Stimulated activated CD8-positive, alpha-beta memory T cell treated with anti-CD3 and anti-CD28 coated beads, Interleukin-7, amount 100 ng/mL, for 24 hours (primary cell): ENCODE results near the gene CTDP1.
"Not testable (repeated sequence)": the region's sequence is repeated elsewhere in the genome, so short reads cannot be mapped to it uniquely, and the experiment has no call there.

Experiments
- DNase-seq: peaks from one replicate; pipeline ENCODE4 v3.0.0-alpha.2; 2020; ENCODE audit warnings: low read depth

The CTDP1 gene

DNA sequence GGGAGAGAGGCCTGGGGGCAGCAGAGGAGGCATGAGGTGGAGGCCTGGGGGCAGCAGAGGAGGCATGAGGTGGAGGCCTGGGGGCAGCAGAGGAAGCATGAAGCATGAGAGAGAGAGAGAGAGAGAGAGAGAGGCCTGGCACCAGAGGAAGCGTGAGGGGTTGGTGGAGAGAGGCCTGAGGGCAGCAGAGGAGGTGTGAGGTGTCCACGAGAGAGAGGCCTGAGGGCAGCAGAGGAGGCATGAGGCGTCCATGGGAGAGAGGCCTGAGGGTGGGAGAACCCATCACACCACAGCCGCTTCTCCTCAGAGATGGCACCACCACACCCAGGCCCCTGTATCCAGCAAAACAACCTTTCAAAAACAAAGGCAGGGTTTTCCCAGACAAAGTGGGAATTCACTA is 62.5 kb downstream of the CTDP1 start:
- DNase-seq: no peak

DNA sequence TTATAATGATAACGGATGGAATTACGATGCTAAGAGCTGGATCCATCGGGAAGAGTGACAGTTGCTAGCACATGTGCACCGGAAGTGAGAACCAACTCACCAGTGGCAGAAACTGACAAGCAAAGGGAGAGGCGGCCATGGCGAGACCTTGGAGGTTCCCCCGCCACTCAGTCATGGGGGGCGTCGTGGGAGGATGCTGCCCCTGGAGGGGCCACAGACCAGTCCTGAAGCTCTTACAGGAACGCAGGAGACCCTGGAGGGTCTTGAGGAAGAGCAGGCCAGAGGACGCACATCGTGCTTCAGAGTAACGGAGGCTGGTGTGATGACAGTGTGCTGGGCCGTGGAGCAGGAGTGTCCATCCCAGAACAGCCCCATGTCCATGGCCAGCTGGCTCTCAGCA is 65.0 kb downstream of the CTDP1 start:
- no peak for DNase-seq

- DNase-seq: no peak
Measured at GRCh38 chr18:79746730-79747129, 67.1 kb downstream of the CTDP1 start.

DNA sequence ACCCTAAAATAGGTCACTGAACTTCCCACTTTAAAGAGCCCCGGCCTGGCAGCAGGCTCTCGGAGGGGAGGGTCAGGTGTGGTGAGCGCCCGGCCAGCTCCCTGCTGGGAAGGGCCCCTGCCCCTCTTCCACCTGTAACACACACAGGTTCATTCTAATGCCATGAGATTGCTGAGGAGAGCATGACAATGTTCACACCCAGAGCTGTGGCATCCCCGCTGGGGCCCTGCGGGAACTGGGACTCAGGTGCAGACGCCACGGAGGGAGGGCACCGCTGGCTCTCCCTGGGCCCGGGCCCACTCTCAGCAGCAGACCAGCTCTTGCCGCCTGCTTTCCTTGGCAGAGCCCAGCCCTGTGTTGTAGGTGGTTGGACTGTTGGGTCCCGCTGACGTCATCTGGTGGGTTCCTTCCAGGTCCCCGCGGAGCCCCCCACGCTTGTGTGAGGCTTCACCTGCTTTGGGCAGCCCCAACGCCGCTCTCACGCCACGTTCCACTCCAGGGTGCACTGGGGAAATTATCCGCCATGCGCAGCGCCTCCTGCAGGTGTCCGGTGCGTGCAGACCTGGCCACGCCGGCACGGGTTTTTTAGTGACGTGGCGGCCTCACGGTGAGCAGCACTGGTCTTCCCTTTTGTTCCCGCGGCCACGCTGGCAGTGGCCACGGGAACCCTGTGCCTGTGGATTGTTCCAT is 67.7 kb downstream of the CTDP1 start:
- DNase-seq: no peak

DNA sequence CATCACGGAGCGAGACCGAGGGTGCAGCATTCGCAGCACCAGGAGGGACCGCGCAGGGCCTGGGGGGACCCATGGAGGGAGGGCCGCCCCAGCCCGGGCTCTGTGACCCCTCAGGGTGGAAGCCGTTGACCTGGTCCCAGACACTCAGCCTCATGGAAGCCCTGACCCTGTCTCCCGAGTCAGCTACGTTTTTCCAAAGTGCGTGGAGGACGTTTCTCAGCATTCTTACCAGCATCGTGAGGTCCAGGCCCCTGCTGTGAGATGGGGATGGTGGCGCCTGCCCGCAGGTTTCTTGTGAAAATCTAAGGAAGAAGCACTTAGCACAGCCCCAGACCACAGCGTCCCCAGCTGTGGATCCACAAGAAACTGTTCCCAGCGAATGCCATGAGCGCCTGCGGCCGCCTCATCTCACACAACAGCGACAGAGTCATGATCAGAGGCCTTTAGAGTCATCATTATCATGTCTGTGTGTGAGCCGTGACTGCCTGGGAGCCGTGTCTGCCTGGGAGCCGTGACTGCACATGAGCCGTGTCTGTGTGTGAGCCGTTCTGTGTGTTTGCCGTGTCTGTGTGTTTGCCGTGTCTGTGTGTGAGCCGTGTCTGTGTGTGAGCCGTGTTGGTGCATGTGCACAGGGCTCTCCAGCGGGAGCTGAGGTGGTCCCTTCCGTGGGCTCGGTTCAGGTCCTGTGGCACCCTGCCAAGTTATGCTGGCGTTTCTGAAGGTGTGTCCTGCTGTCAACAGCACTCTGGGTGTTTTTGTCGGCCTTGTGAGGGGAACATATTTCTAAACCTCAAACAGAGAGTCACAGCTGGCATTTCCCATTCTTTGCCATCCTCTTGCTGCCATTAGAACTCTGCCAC is 68.9 kb downstream of the CTDP1 start:
- DNase-seq: no peak

DNA sequence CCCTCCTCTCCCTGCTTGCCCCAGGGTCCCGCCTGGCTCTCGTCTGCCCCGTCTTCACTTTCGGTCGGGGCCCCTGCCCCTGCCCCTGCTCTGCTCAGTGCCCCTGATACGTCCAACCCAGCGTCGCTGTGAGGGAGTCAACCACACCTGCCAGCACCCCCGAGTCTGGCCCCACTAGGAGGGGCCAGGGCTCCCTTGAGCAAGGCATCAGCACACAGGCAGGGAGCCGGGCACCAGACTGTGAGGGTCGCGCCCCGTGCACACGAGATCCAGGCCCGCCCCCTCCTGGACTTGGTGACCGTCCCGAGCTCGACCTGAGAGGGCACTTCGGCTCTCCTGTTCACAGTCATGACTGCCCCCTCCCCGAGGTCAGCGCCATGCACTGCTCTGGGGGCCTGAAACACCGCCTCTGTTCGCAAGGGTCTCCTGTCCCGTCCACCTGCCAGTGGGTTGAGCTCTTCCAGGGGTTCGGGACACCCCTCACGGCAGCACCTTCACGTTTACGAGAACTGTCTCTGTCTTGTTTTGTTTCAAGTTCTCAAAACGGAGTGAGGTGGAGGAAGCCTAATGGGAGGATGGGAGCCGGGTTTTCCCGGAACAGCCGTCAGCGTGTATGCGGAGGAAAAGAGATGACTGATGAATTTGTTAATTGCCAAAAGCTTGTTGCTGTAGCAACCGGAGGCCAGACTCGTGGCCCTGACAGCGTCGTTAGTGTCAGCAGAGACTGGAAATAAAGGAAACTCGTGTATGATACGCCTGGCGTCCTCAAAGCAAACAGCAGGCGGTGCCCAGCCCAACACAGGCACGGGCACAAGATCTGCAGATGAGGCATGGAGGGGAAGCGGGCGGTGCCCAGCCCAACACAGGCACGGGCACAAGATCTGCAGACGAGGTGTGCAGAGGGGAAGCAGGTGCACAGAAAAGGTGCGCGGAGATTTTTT is 69.9 kb downstream of the CTDP1 start:
- no peak for DNase-seq

GRCh38 chr18:79750980-79751571 is 71.5 kb downstream of the CTDP1 start:
- no peak for DNase-seq

DNA sequence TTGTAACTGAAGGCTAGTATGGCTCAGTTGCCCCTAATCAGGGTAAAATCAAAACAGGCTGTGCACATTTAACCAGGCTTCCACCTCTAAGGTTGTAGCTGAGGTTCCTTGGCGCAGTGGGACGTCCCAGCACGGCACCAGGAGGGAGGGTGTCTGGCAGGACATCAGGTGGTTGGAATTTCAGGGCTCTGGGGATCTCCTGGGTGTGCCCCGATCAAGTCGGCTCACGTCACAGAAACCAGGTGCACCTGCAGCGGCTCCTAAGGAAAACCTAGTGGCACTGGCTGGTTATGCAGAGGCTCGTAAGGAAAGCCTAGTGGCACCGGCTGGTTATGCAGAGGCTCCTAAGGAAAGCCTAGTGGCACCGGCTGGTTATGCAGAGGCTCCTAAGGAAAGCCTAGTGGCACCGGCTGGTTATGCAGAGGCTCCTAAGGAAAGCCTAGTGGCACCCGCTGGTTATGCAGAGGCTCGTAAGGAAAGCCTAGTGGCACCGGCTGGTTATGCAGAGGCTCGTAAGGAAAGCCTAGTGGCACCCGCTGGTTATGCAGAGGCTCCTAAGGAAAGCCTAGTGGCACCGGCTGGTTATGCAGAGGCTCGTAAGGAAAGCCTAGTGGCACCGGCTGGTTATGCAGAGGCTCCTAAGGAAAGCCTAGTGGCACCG is 72.4 kb downstream of the CTDP1 start:
- not testable (repeated sequence) for DNase-seq

DNA sequence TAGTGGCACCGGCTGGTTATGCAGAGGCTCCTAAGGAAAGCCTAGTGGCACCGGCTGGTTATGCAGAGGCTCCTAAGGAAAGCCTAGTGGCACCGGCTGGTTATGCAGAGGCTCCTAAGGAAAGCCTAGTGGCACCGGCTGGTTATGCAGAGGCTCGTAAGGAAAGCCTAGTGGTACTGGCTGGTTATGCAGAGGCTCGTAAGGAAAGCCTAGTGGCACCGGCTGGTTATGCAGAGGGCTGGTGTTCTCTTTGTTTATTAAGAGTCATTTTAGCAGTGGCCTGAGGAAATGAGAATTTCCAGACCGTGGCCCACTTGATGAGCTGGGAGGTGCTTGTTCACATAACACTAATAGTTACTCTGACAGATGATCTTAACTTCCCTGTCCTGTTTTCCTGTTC is 73.3 kb downstream of the CTDP1 start:
- not testable (repeated sequence) for DNase-seq

DNA sequence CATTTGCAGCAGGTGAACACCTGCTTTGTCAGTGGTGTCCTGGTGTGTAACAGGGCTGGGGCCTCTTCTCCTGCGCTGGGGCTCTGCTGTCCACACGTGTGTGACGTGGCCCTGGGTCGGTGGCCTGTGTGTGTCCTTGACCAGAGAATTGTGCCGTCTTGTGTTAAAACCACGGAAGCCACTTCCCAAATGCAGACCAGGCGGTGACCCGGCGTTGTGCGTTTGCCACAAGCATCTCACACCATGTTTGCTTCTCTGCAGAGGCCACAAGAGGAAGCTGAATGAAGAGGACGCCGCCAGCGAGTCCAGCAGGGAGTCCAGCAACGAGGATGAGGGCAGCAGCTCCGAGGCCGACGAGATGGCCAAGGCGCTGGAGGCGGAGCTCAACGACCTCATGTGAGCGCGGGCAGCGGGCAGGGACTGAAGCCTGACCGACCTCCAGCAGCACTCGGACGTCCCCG is 73.8 kb downstream of the CTDP1 start:
- DNase-seq: no peak

DNA sequence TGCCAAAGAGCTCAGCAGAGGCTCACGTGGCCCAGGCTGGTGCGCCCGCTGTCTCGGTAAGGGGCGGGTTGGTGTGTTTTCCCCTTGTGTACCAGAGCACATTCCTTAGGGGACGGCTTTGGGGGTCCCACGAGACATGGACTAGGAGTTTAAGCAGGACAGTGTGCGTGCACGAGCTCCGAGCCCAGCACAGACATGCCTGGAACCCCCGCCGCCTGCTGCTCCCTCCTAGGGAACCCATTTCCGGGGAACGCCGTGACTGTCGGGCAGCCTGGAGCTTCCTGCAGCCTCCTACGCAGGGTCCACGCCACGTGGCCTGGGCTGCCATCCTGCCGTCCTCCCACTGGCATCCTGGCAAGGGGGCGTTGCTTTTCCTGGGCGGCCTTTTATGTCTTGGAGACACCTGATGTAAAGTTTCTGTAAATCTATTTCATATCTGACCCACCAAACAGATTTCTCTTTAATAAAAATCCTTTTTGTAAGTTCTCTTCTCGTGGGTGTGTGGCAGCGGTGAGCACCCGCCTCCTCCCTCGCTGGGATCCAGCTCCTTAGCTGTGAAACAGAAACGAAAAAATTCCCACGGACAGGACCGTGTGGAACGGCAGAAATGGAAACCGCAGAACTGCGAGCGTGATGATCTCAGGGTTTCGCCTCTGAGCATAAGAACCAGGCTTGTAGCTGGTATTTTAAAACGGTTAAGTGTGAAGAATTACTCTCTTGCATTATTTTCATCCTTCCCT is 74.6 kb downstream of the CTDP1 start:
- no peak for DNase-seq

GRCh38 chr18:79754831-79755351 is 75.3 kb downstream of the CTDP1 start:
- no peak for DNase-seq

DNA sequence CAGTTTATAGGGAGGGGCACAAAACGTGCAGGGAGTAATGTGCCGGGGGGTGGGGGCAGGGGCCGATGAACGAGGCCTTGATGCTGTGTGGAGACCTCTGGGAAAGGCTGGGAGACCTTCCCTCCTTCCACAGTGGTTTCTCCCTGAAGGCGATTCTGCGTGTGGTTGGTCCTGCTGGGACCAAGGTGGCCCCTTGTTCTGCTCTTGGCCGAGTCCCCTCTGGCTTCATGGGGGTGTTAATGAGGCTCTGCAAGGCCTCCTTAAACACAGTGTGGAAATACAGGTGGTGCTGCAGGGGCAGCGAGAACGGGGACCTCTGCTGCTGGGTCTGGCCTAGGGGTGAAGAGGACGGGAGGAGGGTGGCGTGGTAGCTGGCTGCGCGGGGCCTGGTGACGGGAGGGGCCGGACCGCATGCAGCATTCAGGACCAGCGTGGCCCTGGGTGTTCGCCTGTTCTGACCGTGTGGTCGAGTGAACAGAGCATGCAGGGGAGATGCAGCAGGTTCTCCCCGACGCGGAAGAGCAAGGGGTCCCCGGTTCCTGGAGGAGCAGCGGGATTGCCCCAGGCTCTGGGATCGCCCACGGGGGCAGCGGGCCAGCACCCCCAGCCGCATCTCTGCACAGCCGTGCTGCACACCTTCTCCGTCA is 76.0 kb downstream of the CTDP1 start:
- DNase-seq: no peak

GRCh38 chr18:79756143-79756500 is 76.5 kb downstream of the CTDP1 start:
- no peak for DNase-seq

DNA sequence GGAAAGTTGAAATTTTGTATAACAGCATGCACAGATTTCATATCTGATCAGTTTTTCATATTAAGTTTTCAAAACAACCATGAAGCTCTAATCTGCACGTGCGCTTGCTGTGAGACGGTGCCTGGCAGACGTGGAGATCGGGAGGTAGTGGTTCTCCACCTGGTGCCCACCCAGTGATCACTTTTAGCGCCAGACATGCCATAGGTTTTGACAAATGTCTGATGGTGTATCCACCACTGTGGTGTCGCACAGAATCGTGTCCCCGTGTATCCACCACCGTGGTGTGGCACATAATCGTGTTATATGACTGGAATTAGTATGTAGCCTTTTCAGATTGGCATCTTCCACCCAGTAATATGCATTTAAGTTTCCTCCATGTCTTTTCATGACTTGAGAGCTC is 77.2 kb downstream of the CTDP1 start:
- DNase-seq: no peak

DNA sequence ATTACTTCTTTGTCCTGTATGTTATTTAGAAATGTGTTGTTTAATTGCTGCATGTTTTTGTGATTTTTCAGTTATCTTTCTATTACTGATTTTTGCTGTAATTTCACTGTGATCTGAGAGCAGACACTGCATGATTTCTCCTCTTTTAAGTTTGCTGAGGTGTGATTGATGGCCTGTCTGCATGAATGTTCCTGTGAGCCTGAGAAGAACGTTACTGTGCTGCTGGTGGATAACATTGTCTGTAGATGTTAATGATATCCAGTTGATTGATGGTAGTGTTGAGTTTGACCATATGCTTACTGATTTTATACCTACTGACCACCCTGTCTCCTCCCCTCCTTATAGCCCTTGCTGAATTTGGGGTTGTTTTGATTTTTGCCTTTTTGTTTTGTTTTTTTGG is 80.7 kb downstream of the CTDP1 start:
- DNase-seq: no peak

DNA sequence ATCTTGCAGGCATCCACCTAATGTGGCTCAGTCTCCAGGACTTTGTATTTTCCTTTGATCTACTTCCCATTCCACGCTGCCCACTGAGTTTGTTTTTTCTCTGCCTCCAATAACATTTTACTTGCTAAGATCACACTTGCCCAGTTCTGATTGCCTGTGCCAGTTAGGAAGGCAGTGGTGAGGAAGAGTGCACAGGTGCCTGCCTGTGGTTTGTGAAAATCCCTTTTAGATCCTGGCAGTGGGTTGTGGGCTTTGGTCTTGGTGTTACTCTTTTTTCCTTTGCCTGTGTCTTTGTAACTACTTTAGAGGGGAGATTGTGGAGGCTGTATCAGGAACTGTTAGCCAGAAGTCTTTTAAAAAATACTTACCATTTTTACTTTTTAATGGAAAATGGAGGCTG is 81.3 kb downstream of the CTDP1 start:
- DNase-seq: no peak

GRCh38 chr18:79763407-79763806 is 83.8 kb downstream of the CTDP1 start:
- no peak for DNase-seq

- DNase-seq: no peak
Measured at GRCh38 chr18:79764131-79764530, 84.5 kb downstream of the CTDP1 start.
